Right ventricle myocardium superior (tissue), 1 donor: ENCODE results near the gene ZHX3. TPM values are rescaled to one million over a fixed set of nuclear protein-coding genes. Genes with fewer than 3 reads are reported as not detected.

Source experiments
- ATAC-seq: fragments of 200-7000 bp; cut with Tn5 transposase; one replicate; pipeline ENCODE4 v1.9.1; 2020; ENCODE audit warnings: mild to moderate bottlenecking; ENCODE audit not compliant: poor library complexity
- DNase-seq: peaks from one replicate; pipeline ENCODE4 v3.0.0-alpha.2; 2020
- intact Hi-C: fragments of 100-400 bp; cut with DNase I; formaldehyde crosslinking; loops from one replicate; pipeline ENCODE4 v1.11.2; 2022
- total RNA-seq: library from RNA; stranded (reverse); fragmentation: NEBNext Ultra II Directional; extraction: Animal tissue kit (Norgen Biotek cat#: 25700); gene quantifications from one replicate; pipeline ENCODE4 v1.2.1, GENCODE V29; 2021
- donor health status: DM: no; HTN: yes; CAD: no; lungs with severe emphysema.

Gene ZHX3
- total RNA-seq, 1 donor from 2014 or later, result 31.7 TPM

DNA sequence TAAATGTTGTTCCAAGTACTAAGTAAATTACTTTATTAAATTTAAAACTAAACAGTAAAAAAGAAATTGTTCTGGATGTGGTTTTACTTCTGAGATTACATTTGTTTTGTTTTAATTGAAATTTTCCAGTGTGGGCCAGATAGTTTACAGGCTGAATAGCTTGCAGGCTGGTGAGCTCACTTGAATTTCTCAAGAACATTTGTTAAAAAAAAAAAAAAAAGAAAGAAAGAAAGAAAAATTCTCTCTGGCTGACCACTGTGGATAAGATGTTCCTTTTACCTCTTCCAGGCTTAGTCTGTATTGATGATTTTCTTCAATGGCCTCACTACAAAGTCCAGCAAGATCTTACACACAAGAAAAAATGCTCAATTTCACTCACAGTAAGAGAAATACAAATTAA lies 94.8 kb downstream of the ZHX3 start:
- ATAC-seq, result peak; percentile 51
- intact Hi-C loops, result no loop called here

DNA sequence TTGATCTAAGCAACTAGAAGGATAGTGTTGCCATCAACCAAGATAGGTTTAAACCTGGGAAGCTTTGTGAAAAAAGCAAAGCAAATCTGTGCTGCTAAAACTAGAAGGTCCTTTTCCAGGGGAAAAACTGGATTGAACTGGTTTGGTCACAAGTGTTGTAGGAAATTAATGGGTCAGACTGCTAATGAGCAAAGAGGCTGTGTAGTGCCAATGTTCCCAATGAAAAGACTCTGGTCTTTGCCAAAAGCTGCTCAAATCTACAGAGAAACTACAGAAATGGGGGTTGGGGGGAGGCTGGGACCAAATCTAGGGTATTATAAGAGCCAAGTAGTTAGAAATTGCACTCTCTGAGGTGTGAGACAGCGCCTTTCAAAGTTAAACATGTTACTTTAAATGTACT lies 95.2 kb downstream of the ZHX3 start:
- intact Hi-C loops, result no loop called here
- ATAC-seq (no peak), DNase-seq (no peak)

More for the DNA sequence above, 94.8 kb downstream of the ZHX3 start:
- no peak for DNase-seq

DNA sequence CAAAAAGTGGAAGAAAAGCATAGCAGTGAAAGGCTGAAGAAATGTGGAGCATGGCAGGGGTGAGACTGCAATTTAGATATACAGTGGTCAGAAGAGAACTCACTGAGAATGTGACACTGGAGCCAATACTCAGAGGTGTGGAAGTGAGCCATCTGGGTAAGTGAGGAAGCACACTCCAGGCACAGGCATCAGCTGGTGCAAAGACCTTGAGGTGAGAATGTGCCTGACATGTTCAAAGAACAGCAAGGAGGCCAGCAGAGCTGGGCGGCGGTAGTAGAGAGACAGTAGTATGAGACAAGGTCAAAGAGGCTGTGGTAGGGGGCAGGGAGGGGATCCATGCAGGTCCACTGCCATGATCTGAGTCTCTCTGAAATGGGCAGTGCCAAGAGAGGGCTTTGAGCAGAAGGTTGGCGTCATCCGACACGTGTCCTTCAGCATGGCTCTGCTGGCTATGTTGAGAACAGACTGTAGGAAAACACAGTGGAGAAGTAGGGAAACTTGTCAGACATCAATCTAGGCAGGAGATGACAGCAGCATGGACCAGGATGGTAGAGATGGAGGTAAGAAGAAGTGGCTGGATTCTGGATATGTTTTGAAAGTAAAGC lies 95.8 kb downstream of the ZHX3 start:
- ATAC-seq (no peak), DNase-seq (no peak)
- intact Hi-C loops, result no loop called here

DNA sequence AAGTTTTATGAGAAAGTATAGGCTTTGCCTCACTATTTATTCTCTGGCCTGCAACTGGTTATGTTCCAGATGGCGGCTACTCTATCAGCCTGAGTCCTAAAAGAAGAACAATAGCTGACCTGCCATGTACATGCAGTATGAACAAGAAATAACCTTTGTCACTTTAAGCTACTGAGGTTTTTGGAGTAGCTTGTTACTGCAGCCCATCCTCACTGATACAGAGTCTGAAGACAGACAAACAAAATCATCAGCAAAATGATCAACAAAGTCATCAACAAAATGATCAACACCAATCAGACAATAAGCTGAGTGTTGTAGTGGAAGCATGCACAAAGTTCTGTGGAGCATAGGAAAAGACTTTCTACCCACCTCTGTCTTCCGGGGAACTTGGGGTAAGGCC lies 97.7 kb downstream of the ZHX3 start:
- intact Hi-C loops, result no loop called here
- no peak for ATAC-seq
- no peak for DNase-seq

DNA sequence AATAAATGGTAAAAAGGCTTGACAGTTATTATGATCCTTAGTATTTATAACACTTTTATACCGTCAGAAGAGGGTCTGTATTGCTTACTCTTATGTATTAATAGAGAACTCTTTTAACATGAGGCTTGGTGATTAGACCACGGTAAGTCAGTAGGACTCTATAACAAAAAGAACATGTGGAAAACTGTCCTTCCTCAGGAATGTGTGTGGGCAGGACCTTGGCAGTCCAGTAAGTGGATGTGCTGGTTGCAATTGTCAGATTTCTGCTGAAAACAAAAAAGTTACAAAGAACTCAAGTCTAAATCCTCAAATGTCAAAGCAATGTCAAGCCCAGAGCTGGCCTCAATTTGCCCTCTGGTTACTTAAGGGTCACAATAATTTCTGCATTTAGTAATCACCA lies 99.1 kb downstream of the ZHX3 start:
- DNase-seq (no peak), ATAC-seq (no peak)
- intact Hi-C loops, result no loop called here

DNA sequence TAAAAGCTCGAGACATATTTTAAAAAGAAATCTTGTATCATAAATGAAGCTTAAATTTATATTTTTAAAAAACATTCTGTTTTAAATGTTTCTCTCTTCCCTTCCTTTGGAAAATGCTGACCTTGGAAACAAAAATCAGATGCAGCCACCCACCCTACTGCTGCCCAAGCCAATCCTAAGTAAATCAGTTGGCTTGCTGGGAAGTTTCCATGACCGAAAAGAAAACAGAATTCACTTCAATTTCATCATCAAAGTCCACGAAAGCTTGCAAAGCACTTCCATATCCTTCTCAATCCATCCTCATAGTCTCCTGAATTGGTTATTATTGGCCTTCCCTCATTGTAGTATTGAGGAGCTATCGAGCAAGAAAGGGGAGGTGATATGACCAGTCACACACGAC lies 100.1 kb downstream of the ZHX3 start:
- ATAC-seq (no peak), DNase-seq (no peak)
- intact Hi-C loops, result no loop called here

DNA sequence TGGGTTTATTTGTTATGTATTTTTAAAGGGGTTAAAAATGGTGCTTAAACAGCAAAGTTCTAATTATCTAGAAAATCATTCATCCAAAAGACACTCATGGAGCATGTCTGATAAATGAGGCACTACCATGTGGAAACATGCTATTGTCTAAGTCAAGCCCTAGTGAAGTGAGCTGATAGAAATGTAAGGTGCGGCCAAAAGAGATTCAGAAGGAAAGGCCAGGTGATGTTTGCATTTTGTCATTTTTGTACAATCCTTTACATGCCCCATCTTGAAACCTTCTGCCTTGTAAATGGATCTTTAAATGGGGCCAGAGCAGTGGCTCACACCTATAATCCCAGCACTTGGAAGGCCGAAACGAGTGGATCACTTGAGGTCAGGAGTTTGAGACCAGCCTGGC lies 102.9 kb downstream of the ZHX3 start:
- no peak for DNase-seq

DNA sequence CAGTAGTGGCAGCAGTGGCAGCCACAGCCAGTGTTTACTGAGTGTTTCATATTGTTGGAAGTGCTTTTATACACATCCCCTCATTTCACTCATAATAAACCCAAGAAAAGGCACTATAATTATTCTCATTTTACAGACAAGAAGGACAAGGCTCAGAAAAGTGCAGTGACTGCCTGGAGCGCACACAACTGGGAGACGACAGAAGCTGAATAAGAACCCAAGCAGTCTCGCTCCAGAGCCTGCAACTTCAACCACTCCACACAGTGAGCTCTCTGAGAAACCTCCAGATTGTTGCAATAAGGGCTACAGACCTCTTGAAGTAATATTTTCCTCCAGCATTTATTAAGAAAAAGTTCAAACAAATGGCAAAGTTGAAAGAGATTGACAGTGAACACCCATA lies 103.3 kb downstream of the ZHX3 start:
- intact Hi-C loops, result no loop called here
- DNase-seq, result no peak
- no peak for ATAC-seq

More for the DNA sequence above, 102.9 kb downstream of the ZHX3 start:
- no peak for ATAC-seq
- intact Hi-C loops, result no loop called here

DNA sequence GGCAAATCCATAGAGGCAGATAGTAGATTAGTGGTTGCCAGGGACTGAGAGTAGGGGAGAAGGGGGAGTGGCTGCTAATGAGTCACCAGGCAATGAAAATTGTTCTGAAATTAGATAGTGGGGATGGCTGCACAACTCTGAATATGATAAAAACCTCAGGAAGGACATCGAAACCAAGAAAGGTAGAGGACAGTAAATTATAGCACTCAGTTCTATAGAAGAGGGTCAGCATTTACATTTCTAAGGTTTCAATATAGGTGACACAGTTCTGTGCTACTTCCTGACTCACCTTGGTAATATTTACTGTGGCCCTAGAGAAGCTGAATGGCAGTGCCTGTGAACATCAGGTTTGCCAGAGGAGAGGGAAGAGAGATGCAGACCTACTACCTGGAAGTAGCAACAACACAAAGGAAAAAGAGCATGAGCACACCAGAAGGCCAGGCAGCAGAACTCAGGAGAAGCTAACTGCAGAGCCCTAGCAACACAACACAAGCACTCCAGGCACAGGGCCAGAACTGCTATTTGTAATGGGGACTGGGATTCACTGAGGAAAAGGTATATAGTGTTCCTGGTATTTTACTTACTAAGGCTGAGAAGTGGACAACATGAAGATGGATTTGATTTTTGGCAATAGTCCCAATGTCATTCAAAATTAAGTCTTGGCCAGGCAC lies 104.2 kb downstream of the ZHX3 start:
- intact Hi-C loops, result no loop called here
- ATAC-seq, result peak; percentile 92
- peak; percentile 57 for DNase-seq

DNA sequence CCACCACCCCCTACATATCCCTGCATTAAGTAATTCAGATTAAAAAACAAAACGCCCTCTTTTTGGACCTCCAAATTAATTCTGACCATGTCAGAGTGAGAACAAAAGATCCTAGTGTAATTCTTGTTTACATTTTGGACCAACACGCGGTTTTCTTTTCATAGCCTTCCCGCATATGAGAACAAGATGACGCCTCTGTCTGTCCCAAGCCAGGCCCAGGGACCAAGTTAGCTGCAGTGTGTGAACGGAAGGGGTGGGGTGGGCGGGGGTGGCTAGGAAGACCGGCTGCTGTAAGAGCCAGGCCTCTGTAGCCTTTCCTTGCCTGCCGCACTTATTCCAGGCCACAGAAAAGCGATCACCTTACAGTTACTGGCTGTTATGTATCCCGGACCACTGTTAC lies 112.2 kb downstream of the ZHX3 start:
- peak; percentile 31 for ATAC-seq
- intact Hi-C loops, result no loop called here
- DNase-seq, result no peak

DNA sequence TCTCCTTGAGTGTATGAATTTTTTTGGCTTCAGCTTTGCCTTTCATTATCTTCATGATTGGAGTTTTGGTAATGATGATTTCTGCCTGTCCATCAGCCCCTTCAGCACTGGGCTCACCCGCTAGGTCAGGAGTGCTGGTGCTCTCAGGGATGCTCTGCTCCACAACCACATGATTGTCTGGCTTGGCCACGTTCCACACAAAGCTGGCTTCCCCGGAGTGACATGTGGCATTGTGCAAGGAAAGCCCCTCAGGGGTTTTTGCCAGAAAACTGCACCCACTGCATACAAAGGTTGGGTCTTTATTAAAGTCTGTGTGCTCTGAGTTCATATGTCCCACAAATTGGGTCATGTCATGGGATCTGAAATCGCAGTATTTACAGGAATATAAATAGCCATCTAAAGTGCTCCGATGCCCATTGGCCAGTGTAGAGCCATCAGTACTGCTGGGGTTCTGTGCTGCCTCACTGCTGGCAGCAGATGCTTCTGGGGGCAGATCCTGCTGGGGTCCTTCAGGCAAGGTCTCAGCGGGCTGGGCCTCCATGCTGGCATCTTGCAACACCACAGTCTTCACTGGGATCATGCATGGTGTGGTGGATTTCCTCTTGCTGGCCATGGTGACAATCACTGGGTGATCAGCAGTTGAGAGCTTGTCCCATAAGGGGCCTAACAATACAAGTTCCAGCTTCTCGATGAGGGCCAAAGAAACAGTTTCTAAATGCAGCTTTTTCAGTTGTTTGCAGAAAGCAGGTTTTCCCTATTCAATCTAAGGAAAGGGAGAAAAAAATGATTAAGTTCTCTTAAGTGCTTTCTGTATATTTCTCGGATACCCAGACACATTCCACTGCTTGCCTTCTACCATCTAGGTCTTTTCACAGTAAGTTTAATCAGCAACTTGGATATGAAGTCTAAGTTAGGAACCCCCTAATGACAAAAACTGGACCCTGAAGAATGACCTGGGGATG lies 112.9 kb downstream of the ZHX3 start:
- peak; percentile 15 for ATAC-seq
- DNase-seq, result no peak
- intact Hi-C loops, result no loop called here

DNA sequence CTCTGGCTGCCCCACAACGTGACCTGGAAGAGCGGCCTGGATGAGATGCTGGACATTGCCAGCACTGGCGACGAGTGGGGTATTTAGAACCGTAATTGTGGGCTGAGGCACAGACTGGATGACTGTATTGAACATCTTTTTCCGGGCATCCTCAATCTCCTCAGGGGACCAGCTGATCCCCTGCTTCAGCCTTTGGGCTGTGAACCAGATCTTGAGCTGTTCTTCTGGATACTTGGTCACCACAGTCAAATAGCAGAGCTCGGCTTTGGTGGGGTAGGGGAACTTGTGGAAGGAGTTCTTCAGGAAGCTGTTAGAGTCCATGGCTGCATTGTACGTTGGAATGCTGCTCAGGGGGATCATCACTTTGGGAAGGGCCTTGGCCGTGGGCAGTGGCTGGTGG lies 113.9 kb downstream of the ZHX3 start:
- intact Hi-C loops, result no loop called here
- ATAC-seq (no peak), DNase-seq (no peak)

DNA sequence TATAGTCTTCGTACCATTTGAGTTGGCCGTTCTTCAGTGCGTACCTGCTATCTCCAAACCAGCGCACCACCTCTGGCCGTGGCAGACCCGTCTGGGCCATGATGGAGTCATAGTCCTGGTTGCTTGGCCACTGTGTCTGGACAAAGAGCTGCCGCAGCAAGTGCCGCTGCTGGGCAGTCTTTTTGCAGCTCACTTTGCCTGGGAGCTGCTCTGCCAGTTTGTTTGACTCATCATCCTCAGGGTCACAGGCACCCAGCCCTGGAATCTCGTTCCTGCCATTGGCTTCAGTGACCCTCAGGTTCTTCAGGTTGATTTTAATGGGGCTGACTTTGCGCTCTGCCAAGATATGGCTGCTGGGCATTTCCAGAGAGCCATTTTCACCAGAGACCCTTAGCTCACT lies 115.1 kb downstream of the ZHX3 start:
- ATAC-seq, result no peak
- DNase-seq, result no peak
- intact Hi-C loops, result no loop called here

DNA sequence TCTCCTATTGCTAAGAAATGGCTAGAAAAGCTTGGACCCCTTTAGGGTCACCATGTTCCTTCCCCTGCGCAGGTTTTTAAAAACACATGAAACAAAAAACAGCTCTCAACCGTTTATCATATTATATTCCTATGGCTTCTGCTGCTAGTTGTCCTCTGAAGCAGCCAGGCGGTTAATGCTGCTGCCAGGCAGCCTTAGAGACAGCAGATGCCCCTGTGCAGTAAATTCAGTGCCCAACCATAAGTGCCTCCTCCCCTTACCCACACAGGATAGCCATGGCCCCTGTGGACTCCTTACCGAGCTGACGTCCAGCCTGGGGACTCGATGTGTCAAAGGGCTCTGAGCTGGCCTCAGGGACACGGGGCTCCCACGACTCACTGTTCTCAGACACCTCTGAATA lies 115.8 kb downstream of the ZHX3 start:
- intact Hi-C loops, result no loop called here
- ATAC-seq (no peak), DNase-seq (no peak)

DNA sequence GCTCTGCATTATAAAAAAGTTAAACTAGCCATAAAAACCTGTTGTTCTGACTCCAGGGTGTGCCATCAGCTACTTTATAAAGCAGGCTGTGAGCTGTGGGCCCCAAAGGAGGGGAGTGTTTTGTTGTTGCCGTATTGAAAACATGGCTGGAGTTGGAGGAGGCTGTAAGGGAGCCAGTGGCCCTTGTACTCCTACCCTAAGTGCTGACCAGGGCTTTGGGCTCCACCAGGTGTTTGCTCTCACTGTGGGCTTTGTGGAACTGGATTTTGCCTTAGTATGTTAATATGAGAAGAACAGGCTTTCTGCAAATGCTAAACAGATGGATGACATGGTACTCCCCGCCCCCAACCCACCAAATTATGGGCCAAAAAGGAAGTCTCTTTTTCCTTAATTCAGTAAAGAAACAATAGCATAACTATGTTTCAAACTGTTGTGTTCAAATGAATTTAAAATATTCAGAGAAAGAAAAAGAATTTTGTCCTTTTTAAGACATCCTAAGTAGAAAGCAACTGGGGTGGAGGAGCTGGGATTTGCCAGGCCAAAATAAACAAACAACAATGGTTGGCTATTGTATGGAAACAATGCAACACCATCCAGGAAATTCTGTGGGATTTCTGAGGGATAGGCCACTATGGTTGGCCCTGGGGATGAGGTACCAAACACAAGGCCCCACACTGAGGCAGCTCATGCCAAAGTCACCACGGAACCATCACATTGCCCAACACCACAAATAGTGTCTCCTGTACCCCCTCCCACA lies 116.9 kb downstream of the ZHX3 start:
- intact Hi-C loops, result no loop called here
- no peak for DNase-seq
- ATAC-seq, result no peak

DNA sequence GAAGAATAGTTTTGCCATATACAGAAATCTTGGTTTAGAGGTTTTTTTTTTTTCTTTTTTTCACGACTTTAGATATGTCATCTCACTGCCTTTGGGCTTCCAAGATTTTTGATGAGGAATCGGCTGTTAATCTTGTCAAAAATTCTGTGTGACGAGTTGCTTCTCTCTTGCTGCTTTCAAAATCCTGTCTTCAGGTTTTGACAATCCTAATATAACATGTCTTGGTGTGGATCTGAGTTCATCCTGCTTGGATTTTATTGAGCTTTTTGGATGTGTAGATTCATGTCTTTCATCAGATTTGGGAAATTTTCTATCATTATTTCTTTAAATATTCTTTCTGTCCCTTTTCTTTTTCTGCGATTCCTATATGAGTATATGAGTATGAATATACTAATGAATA lies 119.1 kb downstream of the ZHX3 start:
- no peak for DNase-seq
- intact Hi-C loops, result no loop called here
- no peak for ATAC-seq

DNA sequence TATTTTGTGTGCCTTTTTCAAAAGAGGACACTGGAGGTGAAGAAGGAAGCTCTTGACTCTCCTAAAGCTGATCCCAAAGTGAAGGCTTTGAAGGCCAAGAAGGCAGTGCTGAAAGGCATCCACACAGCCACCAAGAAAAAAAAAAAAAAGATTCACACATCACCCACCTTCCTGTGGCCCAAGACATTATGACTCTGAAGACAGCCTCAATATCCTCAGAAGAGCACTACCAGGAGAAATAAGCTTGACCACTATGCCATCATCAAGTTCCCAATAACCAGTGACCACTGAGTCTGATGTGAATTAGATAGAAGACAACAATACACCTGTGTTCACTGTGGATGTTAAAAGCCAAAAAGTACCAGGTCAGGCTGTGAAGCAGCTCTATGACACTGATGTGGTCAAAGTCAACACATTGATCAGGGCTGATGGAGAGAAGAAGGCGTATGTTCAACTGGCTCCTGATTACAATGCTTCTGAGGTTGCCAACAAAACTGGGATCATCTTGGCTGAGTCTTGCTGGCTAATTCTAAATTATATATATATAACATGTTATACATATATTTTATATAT lies 120.8 kb downstream of the ZHX3 start:
- DNase-seq, result no peak
- no peak for ATAC-seq
- intact Hi-C loops, result no loop called here

DNA sequence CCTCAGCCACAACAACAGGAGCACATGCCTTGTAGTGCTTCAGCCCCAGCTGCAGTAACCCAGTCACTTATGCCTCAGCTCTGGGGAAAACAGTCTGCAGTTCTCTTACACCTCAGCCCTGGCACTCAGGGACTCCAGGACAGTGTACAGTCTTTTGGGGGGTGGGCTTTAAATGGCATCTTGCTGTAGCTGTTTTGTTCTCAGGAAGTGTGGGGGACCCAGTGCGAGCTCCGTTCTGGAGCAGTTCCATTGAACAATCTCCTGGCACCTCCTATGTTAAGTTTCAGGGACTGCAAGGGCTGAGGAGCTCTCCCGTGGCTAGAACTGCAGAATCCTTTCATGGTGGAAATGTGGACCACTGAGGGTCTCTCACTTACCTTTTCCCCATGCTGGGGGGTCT lies 125.0 kb downstream of the ZHX3 start:
- ATAC-seq (no peak), DNase-seq (no peak)
- intact Hi-C loops, result no loop called here
